ENCODE data around the gene HTR3A.

The HTR3A gene

DNA sequence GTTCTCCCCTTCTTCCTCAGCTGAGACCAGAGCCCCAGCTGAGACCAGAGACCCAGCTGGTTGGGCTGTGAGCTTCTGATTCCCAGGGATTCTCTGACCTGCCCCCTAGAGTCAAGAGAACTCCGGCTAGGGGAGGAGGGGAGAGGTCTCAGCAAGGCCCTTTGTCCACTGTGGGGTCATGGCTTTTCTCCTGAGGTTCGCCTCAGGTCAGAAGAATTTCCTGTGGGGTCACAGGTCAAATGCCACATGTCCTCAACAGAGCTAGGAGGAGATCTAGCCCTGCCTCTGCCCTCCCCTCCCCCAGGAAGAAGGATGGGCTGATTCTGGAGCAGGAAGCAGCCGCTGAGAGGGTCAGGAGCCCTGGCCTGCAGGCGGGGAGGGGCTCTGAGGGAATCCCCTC lies 23.7 kb downstream of the HTR3A start:
- DNase-seq (ENCODE audit: low read depth), result no peak
- no peak overlapping the region for H3K4me3 ChIP-seq (replicated peaks; ENCODE audit: low read depth, low read length)
- no peak for TF ChIP-seq CTCF (IDR thresholded peaks at IDR 0.05; ENCODE audit: low read length, missing control alignments)

- H3K4me3 ChIP-seq (replicated peaks; ENCODE audit: low read depth, low read length), result no peak overlapping the region
- no peak for TF ChIP-seq CTCF (IDR thresholded peaks at IDR 0.05; ENCODE audit: low read length, missing control alignments)
- DNase-seq (ENCODE audit: low read depth), result no peak
These were observed 25.6 kb downstream of the HTR3A start for GRCh38 chr11:114000526-114000925.

DNA sequence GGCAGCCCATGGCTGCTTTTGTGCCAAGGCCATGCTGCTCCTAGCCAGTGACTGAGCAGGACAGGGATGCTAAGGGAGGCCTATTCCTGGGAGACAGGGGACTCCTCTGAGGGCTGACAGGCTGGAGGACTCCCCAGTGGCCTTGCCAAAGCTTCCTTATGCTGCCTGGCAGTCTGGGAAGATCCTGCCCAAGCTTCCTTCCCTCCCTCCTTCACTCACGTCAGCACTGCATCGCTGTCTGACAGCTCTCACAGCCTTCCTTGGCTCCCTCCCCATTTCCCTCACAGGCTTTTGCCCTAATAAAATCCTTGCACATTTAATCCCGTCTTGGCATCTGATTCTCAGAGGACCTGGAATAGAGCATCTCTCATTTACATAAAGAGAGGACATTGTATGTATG lies 26.5 kb downstream of the HTR3A start:
- H3K4me3 ChIP-seq (replicated peaks; ENCODE audit: low read depth, low read length), result no peak overlapping the region
- no peak for TF ChIP-seq CTCF (IDR thresholded peaks at IDR 0.05; ENCODE audit: low read length, missing control alignments)
- DNase-seq (ENCODE audit: low read depth), result peak; percentile 39

DNA sequence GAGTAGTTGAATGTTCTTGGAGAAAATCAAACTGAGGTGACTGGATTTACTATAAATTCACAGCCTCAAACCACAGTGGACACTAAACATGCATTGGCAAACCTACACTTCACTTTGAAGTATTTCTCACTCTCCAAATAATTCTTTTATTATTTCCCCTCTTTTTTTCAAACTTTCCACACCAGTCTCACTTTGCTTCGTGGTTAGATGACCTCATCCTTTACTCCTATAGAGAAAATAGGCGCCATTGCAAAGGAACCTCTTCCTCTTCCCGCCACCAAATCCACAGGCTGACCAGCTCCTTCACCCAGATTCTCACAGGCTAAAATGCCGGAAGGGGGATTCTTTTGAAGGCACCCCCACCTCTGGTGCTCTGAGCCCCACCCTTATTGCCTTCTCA lies 33.4 kb downstream of the HTR3A start:
- DNase-seq (ENCODE audit: low read depth), result no peak
- no peak overlapping the region for H3K4me3 ChIP-seq (replicated peaks; ENCODE audit: low read depth, low read length)
- TF ChIP-seq CTCF (IDR thresholded peaks at IDR 0.05; ENCODE audit: low read length, missing control alignments), result no peak

DNA sequence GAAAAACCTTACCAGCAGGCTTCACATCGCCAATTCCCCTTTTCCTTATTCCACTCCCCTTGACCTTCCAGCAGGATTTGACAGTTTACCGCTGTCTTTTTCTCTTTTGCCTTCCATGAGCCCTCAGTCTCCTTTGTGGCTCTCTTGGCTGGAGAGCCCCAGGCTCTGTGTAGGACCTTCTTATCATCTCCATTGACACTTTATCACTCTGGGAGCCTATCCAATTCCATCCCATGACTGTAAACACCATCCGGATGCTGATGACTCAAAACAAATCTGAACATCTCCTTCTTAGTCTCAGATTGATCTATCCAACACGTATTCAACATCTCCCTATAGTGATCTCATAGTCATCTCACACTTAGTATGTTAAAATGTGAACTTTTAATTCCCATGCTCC lies 36.0 kb downstream of the HTR3A start:
- H3K4me3 ChIP-seq (replicated peaks; ENCODE audit: low read depth, low read length), result no peak overlapping the region
- TF ChIP-seq CTCF (IDR thresholded peaks at IDR 0.05; ENCODE audit: low read length, missing control alignments), result no peak
- no peak for DNase-seq (ENCODE audit: low read depth)

DNA sequence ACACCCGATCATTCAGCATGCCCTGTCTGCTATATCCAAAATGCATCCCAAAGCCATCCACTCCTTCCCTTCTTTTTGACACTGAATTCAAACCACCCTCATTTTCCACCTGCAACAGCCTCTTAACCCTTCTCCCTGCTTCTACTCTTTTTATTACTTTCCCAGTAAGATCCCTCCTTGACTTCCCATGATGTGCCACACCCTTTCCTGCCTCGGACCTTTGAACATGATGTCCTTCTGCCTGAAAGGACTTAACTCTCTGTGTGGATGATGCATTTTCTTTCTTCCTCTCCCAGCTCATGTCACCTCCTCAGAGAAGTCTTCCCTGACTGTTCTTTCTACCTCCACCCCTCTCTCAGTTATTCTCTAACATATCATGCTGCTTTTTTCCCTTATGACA lies 36.5 kb downstream of the HTR3A start:
- TF ChIP-seq CTCF (IDR thresholded peaks at IDR 0.05; ENCODE audit: low read length, missing control alignments), result no peak
- H3K4me3 ChIP-seq (replicated peaks; ENCODE audit: low read depth, low read length), result no peak overlapping the region
- DNase-seq (ENCODE audit: low read depth), result no peak

- no peak overlapping the region for H3K4me3 ChIP-seq (replicated peaks; ENCODE audit: low read depth, low read length)
- TF ChIP-seq CTCF (IDR thresholded peaks at IDR 0.05; ENCODE audit: low read length, missing control alignments), result no peak
- DNase-seq (ENCODE audit: low read depth), result no peak
These were observed 40.2 kb downstream of the HTR3A start for GRCh38 chr11:114015117-114015516.

Measured in fibroblast of pulmonary artery (primary cell).